Calu3 (cell line): ENCODE data around the gene ZNF763. TPM values are rescaled to one million over a fixed set of nuclear protein-coding genes. Genes with fewer than 3 reads are reported as not detected.
A peak's percentile ranks its signal among the peaks of the same experiment; 100 is the strongest.
"Not testable (repeated sequence)": the region's sequence is repeated elsewhere in the genome, so short reads cannot be mapped to it uniquely, and the experiment has no call there.

Experiments used
- Bru-seq: library from RNA; stranded (reverse); fragments of 400-500 nt; gene quantifications from one replicate; lab custom pipeline; 2021; lab: Mats Ljungman, UMichigan
- BruChase-seq, 2 experiments: library from RNA; stranded (reverse); fragments of 400-500 nt; gene quantifications; one replicate each; lab custom pipeline; 2021; lab: Mats Ljungman, UMichigan
- BruUV-seq: library from RNA; stranded (reverse); fragments of 400-500 nt; replicated peaks from 2 replicates; lab custom pipeline; 2021; lab: Mats Ljungman, UMichigan
- CTCF ChIA-PET: fragments of 300-600 bp; sonication (Branson Sonifier 250); formaldehyde crosslinking; loops from one replicate; lab custom pipeline; 2022; ENCODE audit warnings: antibody characterized with exemption; lab: Charles Lee
- DNase-seq: peaks from one replicate; pipeline ENCODE4 v3.0.0; 2022
- H3K27ac Mint-ChIP-seq: one replicate; pipeline ENCODE4 v1.8.0; 2022; ENCODE audit warnings: mixed read lengths; ENCODE audit not compliant: unreplicated experiment
- H3K27me3 Mint-ChIP-seq: one replicate; pipeline ENCODE4 v1.8.0; 2022; ENCODE audit warnings: mixed read lengths; ENCODE audit not compliant: unreplicated experiment
- H3K36me3 Mint-ChIP-seq: one replicate; pipeline ENCODE4 v1.8.0; 2022; ENCODE audit warnings: mild to moderate bottlenecking, moderate library complexity, mixed read lengths; ENCODE audit not compliant: insufficient read depth, unreplicated experiment
- H3K4me1 Mint-ChIP-seq: one replicate; pipeline ENCODE4 v1.8.0; 2022; ENCODE audit warnings: mild to moderate bottlenecking, low read depth, mixed read lengths; ENCODE audit not compliant: unreplicated experiment
- H3K4me3 Mint-ChIP-seq: one replicate; pipeline ENCODE4 v1.8.0; 2022; ENCODE audit warnings: mild to moderate bottlenecking, low read depth, moderate library complexity, mixed read lengths; ENCODE audit not compliant: unreplicated experiment
- H3K9me3 Mint-ChIP-seq: one replicate; pipeline ENCODE4 v1.8.0; 2022; ENCODE audit warnings: low read depth, mixed read lengths; ENCODE audit not compliant: unreplicated experiment
- intact Hi-C: fragments of 100-400 bp; cut with micrococcal nuclease; formaldehyde crosslinking; loops from one replicate; pipeline ENCODE4 v1.10.0; 2022; ENCODE audit not compliant: unreplicated experiment
- long read RNA-seq: library from polyadenylated mRNA; stranded (forward); transcript quantifications from one replicate; pipeline ENCODE4 v2.0.0, GENCODE V29; 2022
- total RNA-seq: library from RNA; stranded (reverse); gene quantifications from 2 replicates; pipeline ENCODE4 v1.2.3, GENCODE V29; 2022
- TF ChIP-seq, protein P1 (sequence below): fragments of 200-600 bp; IDR thresholded peaks from one replicate; pipeline ENCODE4 v1.8.0; 2022; ENCODE audit warnings: antibody characterized with exemption; ENCODE audit not compliant: unreplicated experiment

Gene ZNF763
- total RNA-seq: 1.7 and 2.0 TPM in 2 replicates
- percentile 44 among the genes with signal in this experiment for Bru-seq, nascent RNA
- percentile 47 among the genes with signal in this experiment for BruChase-seq, experiment 1, labeled RNA remaining after a 6-hour chase
- BruChase-seq, experiment 2, labeled RNA remaining after a 2-hour chase: percentile 57 among the genes with signal in this experiment
- long read RNA-seq, partial matches to known transcripts: 0 of 1 reads
- long read RNA-seq, other reads (novel, unspliced or antisense): 0 of 1 reads

DNA sequence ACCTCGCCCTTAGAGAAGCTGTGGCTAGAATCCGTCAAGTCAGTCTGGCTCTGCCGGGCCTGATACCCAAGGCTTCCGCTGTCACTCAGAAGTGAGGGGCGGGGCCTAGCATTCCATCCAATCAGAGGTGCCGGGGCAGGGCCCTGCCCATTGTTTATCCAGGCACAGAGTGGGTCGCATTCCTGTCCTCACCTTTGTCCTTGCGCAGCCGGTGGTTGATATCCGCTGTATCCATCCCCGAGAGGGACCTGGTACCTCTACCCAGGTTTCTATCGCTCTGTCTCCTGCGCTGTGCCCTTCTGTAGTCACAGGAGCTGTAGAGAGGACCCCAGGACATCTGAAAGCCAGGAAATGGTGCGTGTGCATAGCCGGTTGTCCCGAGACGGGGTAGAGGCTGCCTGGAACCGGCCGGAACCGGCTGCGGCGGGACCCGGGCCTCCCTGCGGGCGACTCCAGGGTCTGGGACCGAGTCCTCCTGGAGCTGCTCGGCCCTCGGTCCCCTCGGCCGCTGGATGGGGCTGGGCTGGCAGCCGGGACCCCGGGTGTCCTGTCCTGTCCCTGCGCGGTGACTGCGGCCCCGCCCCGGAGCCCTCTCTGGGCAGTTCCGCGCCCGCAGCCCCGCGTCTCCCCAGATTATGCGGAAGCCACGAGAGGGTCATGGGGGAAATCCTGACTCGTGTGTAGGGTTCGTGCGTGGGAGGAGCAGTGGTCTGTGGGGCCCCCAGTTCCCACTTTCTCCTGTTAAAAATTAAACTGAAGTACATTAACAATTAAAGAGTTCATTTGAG, at the start of gene ZNF763:
TSS of gene ZNF763 (plus strand) at position 183 of the 788 bp plus-strand sequence. CDS start at position 352, 169 bp downstream.
- TSS peak; percentile 62 for BruUV-seq
- TF ChIP-seq, protein P1, sequence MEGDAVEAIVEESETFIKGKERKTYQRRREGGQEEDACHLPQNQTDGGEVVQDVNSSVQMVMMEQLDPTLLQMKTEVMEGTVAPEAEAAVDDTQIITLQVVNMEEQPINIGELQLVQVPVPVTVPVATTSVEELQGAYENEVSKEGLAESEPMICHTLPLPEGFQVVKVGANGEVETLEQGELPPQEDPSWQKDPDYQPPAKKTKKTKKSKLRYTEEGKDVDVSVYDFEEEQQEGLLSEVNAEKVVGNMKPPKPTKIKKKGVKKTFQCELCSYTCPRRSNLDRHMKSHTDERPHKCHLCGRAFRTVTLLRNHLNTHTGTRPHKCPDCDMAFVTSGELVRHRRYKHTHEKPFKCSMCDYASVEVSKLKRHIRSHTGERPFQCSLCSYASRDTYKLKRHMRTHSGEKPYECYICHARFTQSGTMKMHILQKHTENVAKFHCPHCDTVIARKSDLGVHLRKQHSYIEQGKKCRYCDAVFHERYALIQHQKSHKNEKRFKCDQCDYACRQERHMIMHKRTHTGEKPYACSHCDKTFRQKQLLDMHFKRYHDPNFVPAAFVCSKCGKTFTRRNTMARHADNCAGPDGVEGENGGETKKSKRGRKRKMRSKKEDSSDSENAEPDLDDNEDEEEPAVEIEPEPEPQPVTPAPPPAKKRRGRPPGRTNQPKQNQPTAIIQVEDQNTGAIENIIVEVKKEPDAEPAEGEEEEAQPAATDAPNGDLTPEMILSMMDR: no peak
- Mint-ChIP-seq H3K27ac (no peak within 1 kb of the TSS), H3K27me3 (no peaks in the 10 kb centered on the region), H3K9me3 (peaks cover 8% of the 10 kb centered on the region), H3K4me3 (peak within 1 kb of the TSS; percentile 63), H3K4me1 (peaks cover 9% of the 10 kb centered on the region), H3K36me3 (peaks cover 19% of the 10 kb centered on the region)
- peak; percentile 87 for DNase-seq
- CTCF ChIA-PET: interaction anchor here (0.6 kb wide), 1 partner anchor 10 kb away, joined by 3 read pairs; no protein-coding TSS in a partner anchor
- intact Hi-C loops: loop anchor here (1.0 to 2.0 kb wide), 3 partner anchors 23 to 176 kb away; partner anchors contain the start of genes ZNF20 and ZNF700

DNA sequence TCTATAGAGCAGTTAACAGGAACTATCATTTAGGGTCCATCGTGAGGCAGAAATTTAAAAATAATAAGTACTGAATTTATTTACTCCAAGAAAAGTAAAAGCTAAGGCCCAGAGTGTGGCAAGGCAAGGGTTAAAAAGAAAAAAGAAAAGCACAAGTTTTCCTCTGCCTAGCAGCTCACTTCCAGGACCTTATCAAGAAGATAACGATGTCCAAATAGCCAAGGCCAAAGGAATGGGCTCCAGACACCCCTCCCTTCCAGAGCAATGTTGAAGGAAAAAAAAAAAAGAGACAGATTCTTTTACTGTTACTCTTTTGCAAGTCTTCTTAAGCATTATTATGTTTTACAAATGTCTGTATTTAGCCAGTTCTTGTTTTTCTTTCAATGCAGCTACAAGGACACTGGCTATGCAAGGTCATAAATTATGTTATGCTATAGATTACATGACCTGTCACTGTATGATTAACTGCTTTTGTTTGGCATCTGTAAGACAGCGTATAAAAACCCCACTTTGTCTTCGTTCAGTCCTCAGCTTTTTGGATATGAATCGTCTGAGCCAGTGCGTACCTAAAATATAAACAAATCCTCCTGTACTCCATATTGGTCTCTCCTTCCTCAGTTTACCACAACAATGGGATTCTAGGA, 42.9 kb upstream of the ZNF763 start:
- peaks cover 18% of the 10 kb centered on the region for H3K4me1 Mint-ChIP-seq
- no TSS peak for BruUV-seq
- no peak overlapping the region for H3K4me3 Mint-ChIP-seq
- H3K9me3 Mint-ChIP-seq: peaks cover 6% of the 10 kb centered on the region
- peaks cover 37% of the 10 kb centered on the region for H3K36me3 Mint-ChIP-seq
- TF ChIP-seq, protein P1: no peak
- no peak for DNase-seq
- CTCF ChIA-PET: interaction anchor here (0.7 kb wide), 1 partner anchor 42 kb away, joined by 3 read pairs; no protein-coding TSS in a partner anchor
- H3K27me3 Mint-ChIP-seq: no peaks in the 10 kb centered on the region
- no peak overlapping the region for H3K27ac Mint-ChIP-seq
- intact Hi-C loops: loop anchor here (10.0 kb wide), 1 partner anchor 107 kb away; the partner anchor contains the start of gene ZNF440

DNA sequence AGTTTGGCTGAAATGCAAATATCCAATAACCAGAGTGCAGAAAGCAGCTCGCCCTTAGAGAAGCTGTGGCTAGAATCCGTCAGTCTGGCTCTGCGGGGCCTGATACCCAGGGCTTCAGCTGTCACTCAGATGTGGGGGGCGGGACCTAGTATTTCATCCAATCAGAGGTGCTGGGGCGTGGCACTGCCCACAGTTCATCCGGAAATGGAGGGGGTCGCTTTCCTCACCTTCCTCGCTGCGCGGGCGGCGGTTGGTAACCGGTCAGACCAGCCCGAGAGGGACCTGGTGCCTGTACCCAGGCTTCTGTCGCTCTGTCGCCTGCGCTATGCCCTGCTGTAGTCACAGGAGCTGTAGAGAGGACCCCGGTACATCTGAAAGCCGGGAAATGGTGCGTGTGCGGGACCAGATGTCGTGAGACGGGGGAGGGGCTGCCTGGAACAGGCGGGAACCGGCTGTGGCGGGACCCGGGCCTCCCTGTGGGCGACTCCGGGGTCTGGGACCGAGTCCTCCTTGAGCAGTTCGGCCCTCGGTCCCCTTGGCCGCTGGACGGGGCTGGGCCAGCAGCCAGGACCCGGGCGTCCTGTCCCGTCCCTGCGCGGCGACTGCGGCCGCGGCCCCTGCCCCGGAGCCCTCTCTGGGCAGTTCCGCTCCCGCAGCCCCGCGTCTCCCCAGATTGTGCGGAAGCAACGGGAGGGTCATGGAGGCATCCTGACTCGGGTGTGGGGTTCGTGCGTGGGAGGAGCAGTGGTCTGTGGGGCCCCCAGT, 39.8 kb upstream of the ZNF763 start, which contains the start of gene ZNF700:
TSS of gene ZNF700 (plus strand) at position 222 of the 765 bp plus-strand sequence. CDS start at position 326, 104 bp downstream.
- Mint-ChIP-seq H3K27ac (peak within 1 kb of the TSS; percentile 92), H3K27me3 (no peaks in the 10 kb centered on the region), H3K4me3 (peak within 1 kb of the TSS; percentile 91), H3K4me1 (peaks cover 18% of the 10 kb centered on the region), H3K9me3 (peaks cover 3% of the 10 kb centered on the region), H3K36me3 (peaks cover 38% of the 10 kb centered on the region)
- peak; percentile 93 for DNase-seq
- CTCF ChIA-PET: interaction anchor here (0.6 to 2.7 kb wide), 5 partner anchors 37 to 215 kb away, joined by 3 to 26 read pairs (median 10); partner anchors contain the start of genes ZNF20 and ZNF441
- TF ChIP-seq, protein P1: no peak
- no TSS peak for BruUV-seq
- intact Hi-C loops: loop anchor here (1.0 to 10.0 kb wide), 4 partner anchors 40 to 216 kb away; partner anchors contain the start of genes ZNF440 and ZNF763

DNA sequence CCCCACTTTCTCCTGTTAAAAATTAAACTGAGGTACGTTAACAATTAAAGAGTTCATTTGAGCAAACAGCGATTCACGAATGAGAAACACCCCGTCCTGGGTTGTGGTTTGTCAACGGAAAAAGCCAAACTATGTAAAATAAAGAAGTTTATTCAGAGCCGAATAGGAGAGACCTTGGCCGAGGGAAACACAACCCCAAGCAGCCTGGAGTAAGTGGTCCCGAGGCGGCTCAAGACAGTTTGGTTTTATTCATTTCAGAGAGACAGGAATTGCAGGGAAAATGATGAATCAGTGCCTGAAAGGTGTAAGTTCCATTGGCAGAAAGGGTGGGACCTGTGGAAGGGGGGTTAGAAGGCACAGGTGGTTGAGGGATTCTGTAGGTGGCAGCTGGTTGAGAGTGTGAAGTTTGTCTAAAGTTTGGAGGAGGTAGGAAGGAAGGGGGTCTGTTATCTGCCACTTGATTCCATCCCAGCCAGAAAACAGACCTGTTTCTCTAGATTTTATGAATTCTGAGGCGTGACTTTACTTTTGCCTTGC, 39.1 kb upstream of the ZNF763 start:
- not testable (repeated sequence) for H3K27me3 Mint-ChIP-seq, DNase-seq, BruUV-seq, H3K9me3 Mint-ChIP-seq
- peak overlapping the region; percentile 92 for H3K27ac Mint-ChIP-seq
- H3K36me3 Mint-ChIP-seq: peaks cover 38% of the 10 kb centered on the region
- H3K4me1 Mint-ChIP-seq: peaks cover 18% of the 10 kb centered on the region
- H3K4me3 Mint-ChIP-seq: peak overlapping the region; percentile 91
- intact Hi-C loops: loop anchor here (1.0 to 10.0 kb wide), 3 partner anchors 40 to 111 kb away; partner anchors contain the start of genes ZNF440 and ZNF763
- CTCF ChIA-PET: interaction anchor here (2.6 to 2.7 kb wide), 2 partner anchors 62 to 215 kb away, joined by 21 to 26 read pairs; partner anchors contain the start of gene ZNF20
